ENCODE measurements around the gene CNTROB.

CNTROB gene

DNA sequence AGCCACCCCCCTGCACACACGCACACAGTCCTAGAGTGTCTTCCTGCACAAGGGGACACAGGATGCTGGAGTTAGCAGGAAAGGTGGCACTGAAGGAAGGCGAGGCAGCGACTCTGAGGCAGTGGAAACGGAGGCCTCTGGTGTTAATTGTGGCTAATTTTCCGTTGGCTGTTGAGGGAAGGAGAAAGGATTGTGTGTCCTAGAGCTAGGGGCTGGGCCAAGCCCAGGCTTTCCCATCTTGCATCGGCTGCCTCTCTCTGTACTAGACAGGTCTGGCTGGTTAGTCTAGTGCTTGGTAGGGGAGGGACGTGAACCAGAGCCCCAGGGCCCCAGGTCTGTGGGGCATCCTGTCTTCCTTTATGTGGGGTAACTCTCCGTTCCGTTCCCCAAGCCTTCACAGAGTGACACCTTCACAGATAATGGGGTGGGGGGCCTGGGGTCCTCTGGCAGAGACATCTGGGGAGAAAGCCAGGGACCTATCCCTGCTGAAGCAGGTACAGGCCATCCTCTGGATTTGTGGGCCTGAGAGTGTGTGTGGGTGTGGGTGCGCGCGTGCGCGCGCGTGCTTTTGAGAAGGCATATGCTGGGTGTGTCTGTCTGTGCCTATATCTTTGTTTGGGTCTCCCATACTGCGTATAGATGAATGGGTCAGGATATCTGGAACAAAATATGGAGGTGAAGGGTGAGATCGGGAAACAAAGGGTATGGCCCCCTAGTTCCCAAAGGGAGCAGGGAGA lies 43.7 kb upstream of the CNTROB start, which contains the start of gene CHD3:
Gene CHD3 (plus strand): TSS at position 606 of the 737 bp plus-strand sequence. CDS start 212 bp downstream, outside the sequence.
- no peaks in the 10 kb centered on the region for H3K9me3 ChIP-seq (ENCODE audit: control insufficient read depth, low read length)
- H3K4me1 ChIP-seq (ENCODE audit: control insufficient read depth, insufficient read depth, low read length, poor library complexity, severe bottlenecking): peaks cover 32% of the 10 kb centered on the region
- 73 to 76% methylated on average over 14 of the region's 18 CpGs for WGBS, 2 experiments (ENCODE audit: insufficient coverage in 2 of 2)
- H3K27ac ChIP-seq (ENCODE audit: low read depth, low read length, severe bottlenecking): peak within 1 kb of the TSS; percentile 92
- peaks cover 28% of the 10 kb centered on the region for H3K36me3 ChIP-seq (ENCODE audit: control insufficient read depth, insufficient read depth, low read length)
- peak within 1 kb of the TSS; percentile 68 for H3K4me3 ChIP-seq (ENCODE audit: extremely low read depth, insufficient read depth, low read length, poor library complexity, severe bottlenecking)

- Histone ChIP-seq H3K27ac (ENCODE audit: low read depth, low read length, severe bottlenecking) (peak overlapping the region; percentile 23), H3K36me3 (ENCODE audit: control insufficient read depth, insufficient read depth, low read length) (peaks cover 39% of the 10 kb centered on the region), H3K4me1 (ENCODE audit: control insufficient read depth, insufficient read depth, low read length, poor library complexity, severe bottlenecking) (peaks cover 24% of the 10 kb centered on the region), H3K9me3 (ENCODE audit: control insufficient read depth, low read length) (no peaks in the 10 kb centered on the region), H3K4me3 (ENCODE audit: extremely low read depth, insufficient read depth, low read length, poor library complexity, severe bottlenecking) (no peak overlapping the region)
- WGBS, 2 experiments (ENCODE audit: insufficient coverage in 2 of 2): 79 to 90% methylated on average over 7 to 10 of the region's 11 CpGs
Observed at GRCh38 chr17:7889166-7889955, 42.6 kb upstream of the CNTROB start.

- no peak overlapping the region for H3K27ac ChIP-seq (ENCODE audit: low read depth, low read length, severe bottlenecking)
Observed at GRCh38 chr17:7893187-7893880, 38.7 kb upstream of the CNTROB start.

DNA sequence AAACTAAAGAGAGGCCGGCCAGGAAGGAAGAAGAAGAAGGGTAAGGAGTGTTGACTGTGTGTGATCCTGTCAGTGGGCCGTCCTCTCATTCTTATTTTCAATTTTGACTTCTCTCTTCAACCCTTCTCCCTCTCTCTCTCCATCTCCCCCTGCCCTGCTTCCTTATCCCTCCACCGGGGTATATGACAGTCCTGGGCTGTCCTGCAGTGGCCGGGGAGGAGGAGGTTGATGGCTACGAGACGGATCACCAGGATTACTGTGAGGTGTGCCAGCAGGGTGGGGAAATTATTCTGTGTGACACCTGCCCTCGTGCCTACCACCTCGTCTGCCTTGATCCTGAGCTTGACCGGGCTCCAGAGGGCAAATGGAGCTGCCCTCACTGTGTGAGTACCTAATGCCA lies 37.8 kb upstream of the CNTROB start:
- H3K27ac ChIP-seq (ENCODE audit: low read depth, low read length, severe bottlenecking): no peak overlapping the region
- peaks cover 4% of the 10 kb centered on the region for H3K4me1 ChIP-seq (ENCODE audit: control insufficient read depth, insufficient read depth, low read length, poor library complexity, severe bottlenecking)
- WGBS, 2 experiments (ENCODE audit: insufficient coverage in 2 of 2): 97% methylated on average over 7 of the region's 9 CpGs
- no peak overlapping the region for H3K4me3 ChIP-seq (ENCODE audit: extremely low read depth, insufficient read depth, low read length, poor library complexity, severe bottlenecking)
- H3K9me3 ChIP-seq (ENCODE audit: control insufficient read depth, low read length): no peaks in the 10 kb centered on the region
- peaks cover 78% of the 10 kb centered on the region for H3K36me3 ChIP-seq (ENCODE audit: control insufficient read depth, insufficient read depth, low read length)

More at GRCh38 chr17:7893187-7893880, 38.7 kb upstream of the CNTROB start:
- 94 to 100% methylated on average over 4 to 8 of the region's 15 CpGs for WGBS, 2 experiments (ENCODE audit: insufficient coverage in 2 of 2)
- Histone ChIP-seq H3K4me1 (ENCODE audit: control insufficient read depth, insufficient read depth, low read length, poor library complexity, severe bottlenecking) (peaks cover 11% of the 10 kb centered on the region), H3K9me3 (ENCODE audit: control insufficient read depth, low read length) (no peaks in the 10 kb centered on the region), H3K4me3 (ENCODE audit: extremely low read depth, insufficient read depth, low read length, poor library complexity, severe bottlenecking) (no peak overlapping the region), H3K36me3 (ENCODE audit: control insufficient read depth, insufficient read depth, low read length) (peaks cover 69% of the 10 kb centered on the region)

GRCh38 chr17:7894866-7895265 lies 37.1 kb upstream of the CNTROB start:
- peaks cover 84% of the 10 kb centered on the region for H3K36me3 ChIP-seq (ENCODE audit: control insufficient read depth, insufficient read depth, low read length)
- no peaks in the 10 kb centered on the region for H3K4me1 ChIP-seq (ENCODE audit: control insufficient read depth, insufficient read depth, low read length, poor library complexity, severe bottlenecking)
- WGBS, 2 experiments (ENCODE audit: insufficient coverage in 2 of 2): 97 to 100% methylated on average over 1 to 7 of the region's 8 CpGs
- no peaks in the 10 kb centered on the region for H3K9me3 ChIP-seq (ENCODE audit: control insufficient read depth, low read length)
- no peak overlapping the region for H3K27ac ChIP-seq (ENCODE audit: low read depth, low read length, severe bottlenecking)
- no peak overlapping the region for H3K4me3 ChIP-seq (ENCODE audit: extremely low read depth, insufficient read depth, low read length, poor library complexity, severe bottlenecking)

- no peaks in the 10 kb centered on the region for H3K4me1 ChIP-seq (ENCODE audit: control insufficient read depth, insufficient read depth, low read length, poor library complexity, severe bottlenecking)
- no peak overlapping the region for H3K27ac ChIP-seq (ENCODE audit: low read depth, low read length, severe bottlenecking)
- H3K36me3 ChIP-seq (ENCODE audit: control insufficient read depth, insufficient read depth, low read length): peaks cover 85% of the 10 kb centered on the region
- no peak overlapping the region for H3K4me3 ChIP-seq (ENCODE audit: extremely low read depth, insufficient read depth, low read length, poor library complexity, severe bottlenecking)
- no peaks in the 10 kb centered on the region for H3K9me3 ChIP-seq (ENCODE audit: control insufficient read depth, low read length)
- 89 to 98% methylated on average over 12 to 13 of the region's 13 CpGs for WGBS, 2 experiments (ENCODE audit: insufficient coverage in 2 of 2)
Observed at GRCh38 chr17:7897090-7897489, 34.9 kb upstream of the CNTROB start.

DNA sequence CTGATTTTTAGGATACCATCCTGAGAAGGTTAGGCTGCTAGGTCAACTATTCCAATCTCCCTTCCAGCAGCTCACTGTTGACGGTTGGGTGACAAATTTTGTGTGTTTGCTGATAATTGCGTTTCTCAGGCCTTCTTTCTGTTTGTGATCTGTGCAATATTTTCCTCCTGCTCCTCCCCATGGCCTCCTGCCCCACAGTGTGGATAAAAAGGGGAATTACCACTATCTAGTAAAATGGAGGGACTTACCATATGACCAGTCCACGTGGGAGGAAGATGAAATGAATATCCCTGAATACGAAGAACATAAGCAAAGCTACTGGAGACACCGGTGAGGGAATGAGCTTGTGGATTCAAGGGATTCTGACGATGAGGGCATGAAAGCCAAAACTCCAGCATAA lies 34.2 kb upstream of the CNTROB start:
- WGBS, 2 experiments (ENCODE audit: insufficient coverage in 2 of 2): 88 to 90% methylated on average over 4 of the region's 6 CpGs
- H3K27ac ChIP-seq (ENCODE audit: low read depth, low read length, severe bottlenecking): no peak overlapping the region
- H3K4me1 ChIP-seq (ENCODE audit: control insufficient read depth, insufficient read depth, low read length, poor library complexity, severe bottlenecking): no peaks in the 10 kb centered on the region
- no peaks in the 10 kb centered on the region for H3K9me3 ChIP-seq (ENCODE audit: control insufficient read depth, low read length)
- peaks cover 90% of the 10 kb centered on the region for H3K36me3 ChIP-seq (ENCODE audit: control insufficient read depth, insufficient read depth, low read length)
- H3K4me3 ChIP-seq (ENCODE audit: extremely low read depth, insufficient read depth, low read length, poor library complexity, severe bottlenecking): no peak overlapping the region

- H3K27ac ChIP-seq (ENCODE audit: low read depth, low read length, severe bottlenecking): no peak overlapping the region
- H3K4me3 ChIP-seq (ENCODE audit: extremely low read depth, insufficient read depth, low read length, poor library complexity, severe bottlenecking): no peak overlapping the region
- H3K36me3 ChIP-seq (ENCODE audit: control insufficient read depth, insufficient read depth, low read length): peaks cover 99% of the 10 kb centered on the region
- no peaks in the 10 kb centered on the region for H3K4me1 ChIP-seq (ENCODE audit: control insufficient read depth, insufficient read depth, low read length, poor library complexity, severe bottlenecking)
- H3K9me3 ChIP-seq (ENCODE audit: control insufficient read depth, low read length): no peaks in the 10 kb centered on the region
- WGBS, 2 experiments (ENCODE audit: insufficient coverage in 2 of 2): 77 to 84% methylated on average over 17 to 19 of the region's 22 CpGs
Observed at GRCh38 chr17:7903154-7904103, 28.6 kb upstream of the CNTROB start.

DNA sequence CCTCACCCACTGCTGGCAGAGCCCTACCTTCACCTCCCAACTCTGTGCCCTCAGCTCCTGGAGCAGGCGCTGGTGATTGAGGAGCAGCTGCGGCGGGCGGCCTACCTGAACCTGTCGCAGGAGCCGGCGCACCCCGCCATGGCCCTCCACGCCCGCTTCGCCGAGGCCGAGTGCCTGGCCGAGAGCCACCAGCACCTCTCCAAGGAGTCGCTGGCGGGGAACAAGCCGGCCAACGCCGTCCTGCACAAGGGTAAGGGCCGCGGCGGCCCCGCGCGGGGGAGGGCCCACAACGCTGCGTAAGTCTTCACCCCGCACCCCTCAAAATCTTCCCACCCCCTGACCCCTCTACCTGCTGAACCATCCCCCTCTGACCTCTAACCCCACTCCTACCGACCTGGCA lies 22.9 kb upstream of the CNTROB start:
- WGBS, 2 experiments (ENCODE audit: insufficient coverage in 2 of 2): 95 to 98% methylated on average over 20 to 25 of the region's 29 CpGs
- H3K36me3 ChIP-seq (ENCODE audit: control insufficient read depth, insufficient read depth, low read length): peaks cover 79% of the 10 kb centered on the region
- H3K9me3 ChIP-seq (ENCODE audit: control insufficient read depth, low read length): no peaks in the 10 kb centered on the region

GRCh38 chr17:7910281-7910680 lies 21.7 kb upstream of the CNTROB start:
- Histone ChIP-seq H3K9me3 (ENCODE audit: control insufficient read depth, low read length) (no peaks in the 10 kb centered on the region), H3K4me3 (ENCODE audit: extremely low read depth, insufficient read depth, low read length, poor library complexity, severe bottlenecking) (no peak overlapping the region), H3K27ac (ENCODE audit: low read depth, low read length, severe bottlenecking) (no peak overlapping the region), H3K36me3 (ENCODE audit: control insufficient read depth, insufficient read depth, low read length) (peaks cover 67% of the 10 kb centered on the region), H3K4me1 (ENCODE audit: control insufficient read depth, insufficient read depth, low read length, poor library complexity, severe bottlenecking) (peaks cover 5% of the 10 kb centered on the region)
- 95 to 99% methylated on average over 13 to 15 of the region's 15 CpGs for WGBS, 2 experiments (ENCODE audit: insufficient coverage in 2 of 2)

More for the DNA sequence above, 22.9 kb upstream of the CNTROB start:
- no peaks in the 10 kb centered on the region for H3K4me1 ChIP-seq (ENCODE audit: control insufficient read depth, insufficient read depth, low read length, poor library complexity, severe bottlenecking)
- no peak overlapping the region for H3K27ac ChIP-seq (ENCODE audit: low read depth, low read length, severe bottlenecking)
- H3K4me3 ChIP-seq (ENCODE audit: extremely low read depth, insufficient read depth, low read length, poor library complexity, severe bottlenecking): no peak overlapping the region

Measured in mesodermal cell (in vitro differentiated cells).